Hematopoietic multipotent progenitor cell treated with erythropoietin and hydrocortisone succinate and interleukin-3 and kit ligand, for 15 days (in vitro differentiated cells): ENCODE results near the gene KRTAP19-4.
"Not testable (repeated sequence)": the region's sequence is repeated elsewhere in the genome, so short reads cannot be mapped to it uniquely, and the experiment has no call there.

Source experiments
- DNase-seq: peaks from one replicate; pipeline ENCODE4 v3.0.0-alpha.2; 2015; ENCODE audit warnings: low spot score

Gene KRTAP19-4

DNA sequence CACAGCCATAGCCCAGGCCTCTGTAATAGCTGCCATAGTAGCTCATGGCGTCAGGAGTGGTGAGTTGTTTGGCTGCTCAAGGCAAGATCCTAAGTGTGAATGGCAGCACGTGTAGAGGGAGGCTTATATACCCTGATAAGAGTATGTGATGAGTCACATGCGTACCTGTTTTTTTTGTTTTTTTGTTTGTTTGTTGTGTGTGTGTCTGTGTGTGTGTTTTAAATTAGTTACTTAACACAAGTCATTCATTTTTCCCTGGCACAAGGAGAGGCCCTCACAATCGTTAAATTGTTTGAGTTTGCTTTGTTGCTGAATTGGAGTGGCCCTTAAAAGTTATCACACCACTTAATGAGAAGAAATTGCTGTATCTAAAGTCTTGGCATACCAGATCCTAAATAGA lies at the start of gene KRTAP19-4:
TSS of gene KRTAP19-4 (minus strand) at position 101 of the 400 bp plus-strand sequence. CDS start at position 46, 55 bp downstream.
- DNase-seq, result no peak

- DNase-seq, result no peak
Observed at GRCh38 chr21:30541764-30542163, 44.8 kb upstream of the KRTAP19-4 start, which contains the start of gene KRTAP19-6. Gene KRTAP19-6, minus strand, starts transcription at chr21:30541864. Its CDS starts 31 bp downstream, at chr21:30541833.

DNA sequence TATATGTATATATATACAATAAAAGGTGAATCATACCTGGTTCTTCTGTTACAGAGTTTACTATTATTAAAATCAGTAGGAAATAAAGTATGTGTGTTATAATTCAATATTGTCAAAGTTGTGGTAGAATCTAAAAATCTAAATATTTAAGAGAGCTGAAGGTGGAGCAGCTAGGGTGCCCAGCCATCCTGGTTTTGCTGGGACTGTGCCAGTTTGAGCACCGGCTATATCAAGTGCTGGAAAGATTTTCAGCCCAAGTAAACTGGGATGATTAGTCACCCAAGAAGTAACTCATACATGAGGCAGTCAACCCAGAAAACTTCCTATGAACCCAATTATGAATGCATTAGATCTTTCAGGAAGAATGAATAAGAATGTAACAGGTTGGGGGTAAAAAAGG lies 21.9 kb upstream of the KRTAP19-4 start:
- no peak for DNase-seq

DNA sequence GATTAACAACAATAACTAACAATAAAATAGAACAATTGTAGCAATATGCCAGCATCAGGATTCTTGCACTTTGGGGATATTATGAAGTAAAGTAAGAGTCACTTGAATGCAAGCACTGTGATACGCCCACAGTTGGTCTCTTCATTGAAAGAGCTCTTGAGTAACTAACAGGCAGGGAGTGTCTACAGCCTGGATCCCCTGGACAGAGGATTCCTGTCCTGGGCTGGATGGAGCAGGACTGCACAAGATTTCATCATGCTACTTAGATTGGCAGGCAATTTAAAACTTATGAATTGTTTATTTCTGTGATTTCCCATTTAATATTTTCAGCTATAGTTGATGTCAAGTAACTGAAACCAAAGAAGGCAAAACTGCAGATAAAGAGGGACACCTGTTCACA lies 18.7 kb upstream of the KRTAP19-4 start:
- DNase-seq, result no peak

DNA sequence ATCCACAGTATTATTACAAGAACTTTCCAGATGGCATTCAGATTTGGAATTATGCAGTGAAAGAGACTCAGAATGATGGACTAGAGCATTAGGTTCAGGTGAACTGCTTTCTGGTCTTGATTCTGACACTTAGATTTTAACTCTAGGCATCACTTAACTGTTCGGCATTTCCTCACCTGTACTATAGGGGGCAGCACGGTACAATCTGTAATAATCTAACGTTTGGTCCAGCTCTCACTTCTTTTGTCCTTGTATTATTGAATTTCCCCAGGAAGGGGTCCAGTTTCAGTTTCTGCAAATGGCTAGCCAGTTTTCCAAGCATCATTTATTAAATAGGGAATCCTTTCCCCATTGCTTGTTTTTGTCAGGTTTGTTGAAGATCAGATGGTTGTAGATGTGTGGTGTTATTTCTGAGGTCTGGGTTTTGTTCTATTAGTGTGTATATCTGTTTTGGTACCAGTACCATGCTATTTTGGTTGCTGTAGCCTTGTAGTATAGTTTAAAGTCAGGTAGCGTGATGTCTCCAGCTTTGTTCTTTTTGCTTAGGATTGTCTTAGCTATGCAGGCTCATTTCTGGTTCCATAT lies 8.7 kb upstream of the KRTAP19-4 start:
- DNase-seq, result not testable (repeated sequence)

GRCh38 chr21:30502041-30502440 lies 5.1 kb upstream of the KRTAP19-4 start, which contains the start of gene KRTAP19-5:
Gene KRTAP19-5, minus strand, starts transcription at chr21:30502141. Its CDS starts 51 bp downstream, at chr21:30502090.
- DNase-seq, result no peak

DNA sequence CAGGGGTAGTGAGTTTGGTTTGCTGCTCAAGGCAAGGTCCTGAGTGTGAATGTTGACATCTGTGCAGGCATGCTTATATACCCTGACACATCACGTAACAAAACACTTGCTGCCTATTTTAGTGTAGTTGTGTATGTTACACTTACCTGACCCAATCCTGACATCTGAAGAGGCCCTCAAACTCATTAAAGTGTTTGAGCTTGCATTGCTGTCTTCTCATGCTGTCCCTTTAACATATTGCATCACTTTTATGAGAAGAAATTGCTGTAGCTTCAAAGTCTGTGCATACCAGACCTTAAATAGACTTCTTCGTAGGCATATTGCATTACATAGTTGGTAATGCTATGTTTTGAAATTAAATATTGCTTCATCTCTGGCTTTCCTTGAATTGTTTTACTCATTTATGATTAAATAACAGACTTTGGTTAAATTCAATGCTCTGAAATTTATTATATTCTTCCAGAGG lies 5.0 kb downstream of the KRTAP19-4 start, which contains the start of gene KRTAP19-3:
TSS of gene KRTAP19-3 (minus strand) at position 51 of the 466 bp plus-strand sequence. CDS start 56 bp downstream, outside the sequence.
- no peak for DNase-seq

GRCh38 chr21:30487336-30487735 lies 9.6 kb downstream of the KRTAP19-4 start, which contains the start of gene KRTAP19-2:
Gene KRTAP19-2, minus strand, starts transcription at chr21:30487436. Its CDS starts 88 bp downstream, at chr21:30487348.
- DNase-seq, result no peak

DNA sequence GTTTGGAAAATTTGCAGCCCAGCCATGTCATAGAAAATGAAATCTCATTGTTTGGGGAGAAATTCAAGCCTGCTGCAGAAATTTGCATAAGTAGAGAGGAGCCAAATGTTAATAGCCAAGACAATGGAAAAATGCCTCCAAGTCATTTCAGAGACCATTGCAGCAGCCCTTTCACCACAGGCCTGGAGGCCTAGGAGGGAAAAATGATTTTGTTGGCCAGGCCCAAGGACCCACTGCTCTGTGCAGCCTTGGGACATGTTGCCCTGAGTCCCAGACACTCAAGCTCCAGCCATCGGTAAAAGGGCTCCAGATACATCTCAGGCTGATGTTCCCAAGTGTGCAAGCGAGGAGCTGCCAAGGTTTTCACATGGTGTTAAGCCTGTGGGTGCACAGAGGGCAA lies 10.8 kb downstream of the KRTAP19-4 start:
- DNase-seq, result no peak

GRCh38 chr21:30482130-30482529 lies 14.8 kb downstream of the KRTAP19-4 start:
- no peak for DNase-seq

DNA sequence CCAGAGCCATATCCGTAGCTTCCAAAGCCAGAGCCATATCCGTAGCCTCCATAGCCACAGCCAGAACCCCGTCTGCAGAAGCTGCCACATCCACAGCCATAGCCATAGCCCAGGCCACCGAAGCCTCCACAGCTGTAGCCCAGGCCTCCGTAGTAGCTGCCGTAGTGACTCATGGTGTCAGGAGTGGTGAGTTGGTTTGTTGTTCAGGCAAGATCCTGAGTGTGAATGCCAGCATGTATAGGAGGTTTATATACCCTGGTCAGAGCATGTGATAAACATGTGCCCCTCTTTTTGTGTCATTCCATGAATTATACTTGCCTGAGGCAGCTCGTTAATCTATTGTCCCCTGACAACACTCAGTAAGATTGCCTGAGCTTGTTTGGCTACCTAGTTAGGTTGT lies 16.8 kb downstream of the KRTAP19-4 start, which contains the start of gene KRTAP19-1:
TSS of gene KRTAP19-1 (minus strand) at position 223 of the 400 bp plus-strand sequence. CDS start at position 173, 50 bp downstream.
- DNase-seq, result no peak

DNA sequence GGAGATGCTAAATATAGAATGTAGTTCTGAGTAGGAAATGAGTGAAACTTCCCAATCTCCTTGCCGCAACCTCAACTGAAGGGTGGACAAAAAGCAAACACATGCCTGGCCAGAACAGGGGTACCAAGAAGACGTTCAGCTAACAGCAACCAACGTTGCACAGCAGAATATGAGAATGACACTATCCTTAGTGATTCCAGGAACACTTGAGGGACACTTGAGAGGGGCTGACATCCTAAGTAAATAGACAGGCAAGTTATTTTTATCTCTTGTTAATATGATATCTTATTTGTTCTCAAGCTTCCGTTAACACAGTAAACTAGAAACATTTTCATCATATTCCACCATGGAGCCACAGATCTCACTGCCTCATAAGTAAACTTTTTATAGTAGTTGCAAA lies 17.7 kb downstream of the KRTAP19-4 start:
- no peak for DNase-seq

- DNase-seq, result no peak
Observed at GRCh38 chr21:30478004-30478403, 19.0 kb downstream of the KRTAP19-4 start.

- DNase-seq, result no peak
Observed at GRCh38 chr21:30468900-30469714, 27.9 kb downstream of the KRTAP19-4 start.

DNA sequence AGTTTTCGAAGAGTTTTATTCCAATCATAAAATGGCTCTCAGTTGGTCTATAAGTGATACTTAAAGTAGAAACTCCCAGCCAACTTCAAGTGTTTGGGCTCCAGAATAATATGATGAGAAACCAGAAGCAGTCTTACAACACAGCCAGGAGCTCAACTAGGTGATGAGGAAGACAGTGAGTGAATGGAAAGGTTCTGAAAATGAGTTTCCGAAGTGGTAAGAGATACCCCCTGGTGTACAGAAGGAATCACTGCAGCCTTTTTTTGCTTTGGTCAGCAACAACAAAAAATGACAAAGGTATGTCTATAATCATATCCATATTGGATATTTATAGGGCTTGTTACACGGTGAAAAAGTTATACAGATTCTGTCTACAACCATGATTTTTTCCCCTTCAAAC lies 33.3 kb downstream of the KRTAP19-4 start:
- no peak for DNase-seq

DNA sequence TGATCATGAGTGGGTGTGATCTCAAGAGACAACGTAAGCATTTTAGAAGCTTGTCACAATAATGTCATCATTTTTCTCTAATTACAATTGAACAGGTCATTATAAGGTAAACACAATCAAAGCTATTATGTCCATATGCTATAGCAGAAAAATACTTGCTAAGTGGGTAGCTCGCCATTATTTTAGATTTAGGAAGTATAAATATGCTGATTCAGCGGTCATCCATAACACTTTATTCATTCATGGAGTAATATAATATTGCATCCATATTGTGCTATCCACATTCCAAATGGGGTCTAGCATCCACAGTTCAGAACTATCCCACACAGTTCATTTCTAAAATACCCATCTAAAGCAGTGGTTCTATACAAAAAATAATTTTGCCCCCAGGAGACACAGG lies 48.5 kb downstream of the KRTAP19-4 start:
- DNase-seq, result no peak

GRCh38 chr21:30447056-30447455 lies 49.9 kb downstream of the KRTAP19-4 start:
- no peak for DNase-seq
